Fibroblast of lung (primary cell): ENCODE measurements around the gene ARID1B.

Experiments used
- EZH2 ChIP-seq: IDR thresholded peaks from 2 replicates; pipeline ENCODE4 v1.5.1; 2012; ENCODE audit warnings: low read length, control low read depth, mild to moderate bottlenecking; ENCODE audit errors: missing control alignments
- TF ChIP-seq, protein P1 (sequence below), 2 donors: IDR thresholded peaks in 1 of 2; conservative IDR thresholded peaks in 1 of 2; 1 replicate in 1 of 2; 2 replicates in 1 of 2; pipeline ENCODE4 v1.5.1; 2011 to 2012; ENCODE audit warnings: low read length in 2 of 2, control low read depth in 1 of 2, inconsistent platforms in 1 of 2, low read depth in 1 of 2, mild to moderate bottlenecking in 1 of 2

DNA sequence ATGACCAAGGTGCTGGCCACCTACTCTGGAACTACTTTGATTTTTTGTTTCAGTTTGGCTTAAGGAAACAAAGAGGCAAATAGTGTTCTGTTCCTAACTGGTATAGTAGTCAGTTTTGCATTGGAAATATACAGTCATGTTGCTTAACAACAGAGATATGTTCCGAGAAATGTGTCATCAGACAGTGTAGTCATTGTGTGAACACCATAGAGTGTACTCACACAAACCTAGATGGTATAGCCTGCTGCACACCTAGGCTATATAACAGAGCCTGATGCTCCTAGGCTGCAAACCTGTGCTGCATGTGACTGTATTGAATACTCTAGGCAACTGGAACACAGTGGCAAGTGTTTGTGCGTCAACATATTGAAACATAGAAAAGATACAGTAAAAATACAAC is 80.4 kb downstream of the ARID1B start:
- TF ChIP-seq, protein P1, sequence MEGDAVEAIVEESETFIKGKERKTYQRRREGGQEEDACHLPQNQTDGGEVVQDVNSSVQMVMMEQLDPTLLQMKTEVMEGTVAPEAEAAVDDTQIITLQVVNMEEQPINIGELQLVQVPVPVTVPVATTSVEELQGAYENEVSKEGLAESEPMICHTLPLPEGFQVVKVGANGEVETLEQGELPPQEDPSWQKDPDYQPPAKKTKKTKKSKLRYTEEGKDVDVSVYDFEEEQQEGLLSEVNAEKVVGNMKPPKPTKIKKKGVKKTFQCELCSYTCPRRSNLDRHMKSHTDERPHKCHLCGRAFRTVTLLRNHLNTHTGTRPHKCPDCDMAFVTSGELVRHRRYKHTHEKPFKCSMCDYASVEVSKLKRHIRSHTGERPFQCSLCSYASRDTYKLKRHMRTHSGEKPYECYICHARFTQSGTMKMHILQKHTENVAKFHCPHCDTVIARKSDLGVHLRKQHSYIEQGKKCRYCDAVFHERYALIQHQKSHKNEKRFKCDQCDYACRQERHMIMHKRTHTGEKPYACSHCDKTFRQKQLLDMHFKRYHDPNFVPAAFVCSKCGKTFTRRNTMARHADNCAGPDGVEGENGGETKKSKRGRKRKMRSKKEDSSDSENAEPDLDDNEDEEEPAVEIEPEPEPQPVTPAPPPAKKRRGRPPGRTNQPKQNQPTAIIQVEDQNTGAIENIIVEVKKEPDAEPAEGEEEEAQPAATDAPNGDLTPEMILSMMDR (conservative IDR thresholded peaks at IDR 0.05 in 1 of 2, IDR thresholded peaks at IDR 0.05 in 1 of 2; ENCODE audit: low read depth in 1 of 2, low read length in 2 of 2): no peak
- TF ChIP-seq EZH2: no peak
